Measurements from ENCODE around the gene ALX4.

GRCh38 chr11:44348114-44348513 is 38.2 kb upstream of the ALX4 start:
- TF ChIP-seq, protein P1, sequence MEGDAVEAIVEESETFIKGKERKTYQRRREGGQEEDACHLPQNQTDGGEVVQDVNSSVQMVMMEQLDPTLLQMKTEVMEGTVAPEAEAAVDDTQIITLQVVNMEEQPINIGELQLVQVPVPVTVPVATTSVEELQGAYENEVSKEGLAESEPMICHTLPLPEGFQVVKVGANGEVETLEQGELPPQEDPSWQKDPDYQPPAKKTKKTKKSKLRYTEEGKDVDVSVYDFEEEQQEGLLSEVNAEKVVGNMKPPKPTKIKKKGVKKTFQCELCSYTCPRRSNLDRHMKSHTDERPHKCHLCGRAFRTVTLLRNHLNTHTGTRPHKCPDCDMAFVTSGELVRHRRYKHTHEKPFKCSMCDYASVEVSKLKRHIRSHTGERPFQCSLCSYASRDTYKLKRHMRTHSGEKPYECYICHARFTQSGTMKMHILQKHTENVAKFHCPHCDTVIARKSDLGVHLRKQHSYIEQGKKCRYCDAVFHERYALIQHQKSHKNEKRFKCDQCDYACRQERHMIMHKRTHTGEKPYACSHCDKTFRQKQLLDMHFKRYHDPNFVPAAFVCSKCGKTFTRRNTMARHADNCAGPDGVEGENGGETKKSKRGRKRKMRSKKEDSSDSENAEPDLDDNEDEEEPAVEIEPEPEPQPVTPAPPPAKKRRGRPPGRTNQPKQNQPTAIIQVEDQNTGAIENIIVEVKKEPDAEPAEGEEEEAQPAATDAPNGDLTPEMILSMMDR (IDR thresholded peaks at IDR 0.05), result no peak
- no peak for TF ChIP-seq POLR2A (IDR thresholded peaks at IDR 0.05)
